K562 (cell line): ENCODE data around the gene BLM. TPM values are rescaled to one million over a fixed set of nuclear protein-coding genes. Genes with fewer than 3 reads are reported as not detected.
A peak's percentile ranks its signal among the peaks of the same experiment; 100 is the strongest.

Source experiments
- RAD51 ChIP-seq: fragments of 450-650 bp; IDR thresholded peaks from 2 replicates; pipeline ENCODE4 v1.7.1; 2016; ENCODE audit warnings: low read depth, mild to moderate bottlenecking, borderline replicate concordance
- polyA plus RNA-seq, 8 experiments: library from polyadenylated mRNA; depleted of rRNA in 4 of 8; stranded (reverse) in 5 of 8; unstranded in 3 of 8; fragments of >200 nt; fragmentation: Nextera tagmentation in 2 of 8; fragmentation: Illumina TruSeq in 1 of 8; extraction: Ambion mirVana in 2 of 8; extraction: Trizol in 1 of 8; gene quantifications; 2 replicates each; pipeline versions ENCODE4 v1.2.1 to v1.2.3, GENCODE V29; 2011 to 2014; ENCODE audit warnings: inconsistent platforms in 1 of 8, missing spikeins in 1 of 8
- total RNA-seq, 7 experiments: library from RNA; depleted of rRNA in 6 of 7; stranded (reverse); fragments of >200 nt in 6 of 7; fragmentation: Illumina TruSeq in 2 of 7; extraction: Trizol in 2 of 7; gene quantifications; 2 replicates each; pipeline versions ENCODE4 v1.2.1 to v1.2.3, GENCODE V29; 2011 to 2021; ENCODE audit warnings: low replicate concordance in 1 of 7
- TF ChIP-seq, protein P1 (sequence below), 2 experiments: fragments of 450-650 bp; formaldehyde crosslinking in 1 of 2; IDR thresholded peaks; 2 replicates each; pipeline versions ENCODE4 v1.4.0 to v1.6.1; 2014 to 2020; ENCODE audit warnings: mild to moderate bottlenecking in 2 of 2, borderline replicate concordance in 1 of 2, low read depth in 1 of 2

The BLM gene
- total and polyA plus RNA-seq, 9 of the 15 experiments (the other 6 are each of a cell fraction or from before 2014, with no cell fraction given): 21.0 to 56.0 (median 43.9) TPM

- TF ChIP-seq, protein P1, sequence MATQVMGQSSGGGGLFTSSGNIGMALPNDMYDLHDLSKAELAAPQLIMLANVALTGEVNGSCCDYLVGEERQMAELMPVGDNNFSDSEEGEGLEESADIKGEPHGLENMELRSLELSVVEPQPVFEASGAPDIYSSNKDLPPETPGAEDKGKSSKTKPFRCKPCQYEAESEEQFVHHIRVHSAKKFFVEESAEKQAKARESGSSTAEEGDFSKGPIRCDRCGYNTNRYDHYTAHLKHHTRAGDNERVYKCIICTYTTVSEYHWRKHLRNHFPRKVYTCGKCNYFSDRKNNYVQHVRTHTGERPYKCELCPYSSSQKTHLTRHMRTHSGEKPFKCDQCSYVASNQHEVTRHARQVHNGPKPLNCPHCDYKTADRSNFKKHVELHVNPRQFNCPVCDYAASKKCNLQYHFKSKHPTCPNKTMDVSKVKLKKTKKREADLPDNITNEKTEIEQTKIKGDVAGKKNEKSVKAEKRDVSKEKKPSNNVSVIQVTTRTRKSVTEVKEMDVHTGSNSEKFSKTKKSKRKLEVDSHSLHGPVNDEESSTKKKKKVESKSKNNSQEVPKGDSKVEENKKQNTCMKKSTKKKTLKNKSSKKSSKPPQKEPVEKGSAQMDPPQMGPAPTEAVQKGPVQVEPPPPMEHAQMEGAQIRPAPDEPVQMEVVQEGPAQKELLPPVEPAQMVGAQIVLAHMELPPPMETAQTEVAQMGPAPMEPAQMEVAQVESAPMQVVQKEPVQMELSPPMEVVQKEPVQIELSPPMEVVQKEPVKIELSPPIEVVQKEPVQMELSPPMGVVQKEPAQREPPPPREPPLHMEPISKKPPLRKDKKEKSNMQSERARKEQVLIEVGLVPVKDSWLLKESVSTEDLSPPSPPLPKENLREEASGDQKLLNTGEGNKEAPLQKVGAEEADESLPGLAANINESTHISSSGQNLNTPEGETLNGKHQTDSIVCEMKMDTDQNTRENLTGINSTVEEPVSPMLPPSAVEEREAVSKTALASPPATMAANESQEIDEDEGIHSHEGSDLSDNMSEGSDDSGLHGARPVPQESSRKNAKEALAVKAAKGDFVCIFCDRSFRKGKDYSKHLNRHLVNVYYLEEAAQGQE (IDR thresholded peaks at IDR 0.05; ENCODE audit: borderline replicate concordance): peak; percentile 45; the same call in 1 of the 2 replicates
- TF ChIP-seq, protein P1 (CRISPR knock-in tag; IDR thresholded peaks at IDR 0.05; ENCODE audit: low read depth): no peak
- no peak for TF ChIP-seq RAD51
These were observed 90.1 kb downstream of the BLM start (continued) for GRCh38 chr15:90807074-90807785.
